HEK293 (cell line): Measurements from ENCODE around the gene NAT14.

ENCODE experiments used
- BCL11B ChIP-seq: fragments of 450-650 bp; formaldehyde crosslinking; IDR thresholded peaks from 2 replicates; pipeline ENCODE4 v1.5.1; 2016; ENCODE audit warnings: low read depth, missing biosample characterization, missing genetic modification characterization
- OSR2 ChIP-seq: fragments of 450-650 bp; formaldehyde crosslinking; IDR thresholded peaks from 2 replicates; pipeline ENCODE4 v1.5.1; 2016; ENCODE audit warnings: missing biosample characterization, missing genetic modification characterization
- PRDM4 ChIP-seq: fragments of 450-650 bp; formaldehyde crosslinking; IDR thresholded peaks from 2 replicates; pipeline ENCODE4 v1.5.1; 2017; ENCODE audit warnings: missing biosample characterization, missing genetic modification characterization
- RBAK ChIP-seq: fragments of 450-650 bp; formaldehyde crosslinking; IDR thresholded peaks from 2 replicates; pipeline ENCODE4 v1.5.1; 2016; ENCODE audit warnings: missing biosample characterization, missing genetic modification characterization
- REST ChIP-seq: fragments of 450-650 bp; formaldehyde crosslinking; IDR thresholded peaks from 2 replicates; pipeline ENCODE4 v1.5.1; 2016; ENCODE audit warnings: missing biosample characterization, missing genetic modification characterization
- ZFP3 ChIP-seq: fragments of 450-650 bp; formaldehyde crosslinking; IDR thresholded peaks from 2 replicates; pipeline ENCODE4 v1.5.1; 2016; ENCODE audit warnings: low read depth, missing biosample characterization, missing genetic modification characterization
- ZNF121 ChIP-seq: fragments of 450-650 bp; formaldehyde crosslinking; IDR thresholded peaks from 2 replicates; pipeline ENCODE4 v1.5.1; 2016; ENCODE audit warnings: missing biosample characterization, missing genetic modification characterization
- ZNF146 ChIP-seq: fragments of 450-650 bp; formaldehyde crosslinking; IDR thresholded peaks from 2 replicates; pipeline ENCODE4 v1.5.1; 2016; ENCODE audit warnings: missing biosample characterization, missing genetic modification characterization
- ZNF175 ChIP-seq: fragments of 450-650 bp; formaldehyde crosslinking; IDR thresholded peaks from 2 replicates; pipeline ENCODE4 v1.5.1; 2016; ENCODE audit warnings: missing biosample characterization, missing genetic modification characterization
- ZNF18 ChIP-seq: fragments of 450-650 bp; formaldehyde crosslinking; IDR thresholded peaks from 2 replicates; pipeline ENCODE4 v1.5.1; 2016; ENCODE audit warnings: missing biosample characterization, missing genetic modification characterization
- ZNF223 ChIP-seq: fragments of 450-650 bp; formaldehyde crosslinking; IDR thresholded peaks from 2 replicates; pipeline ENCODE4 v1.5.1; 2016; ENCODE audit warnings: missing biosample characterization, missing genetic modification characterization
- ZNF350 ChIP-seq: fragments of 450-650 bp; formaldehyde crosslinking; IDR thresholded peaks from 2 replicates; pipeline ENCODE4 v1.5.0; 2017; ENCODE audit warnings: missing biosample characterization, mild to moderate bottlenecking, missing genetic modification characterization
- ZNF354C ChIP-seq: fragments of 450-650 bp; formaldehyde crosslinking; IDR thresholded peaks from 2 replicates; pipeline ENCODE4 v1.5.1; 2016; ENCODE audit warnings: missing biosample characterization, missing genetic modification characterization, low read depth, borderline replicate concordance
- ZNF449 ChIP-seq: fragments of 450-650 bp; formaldehyde crosslinking; IDR thresholded peaks from 2 replicates; pipeline ENCODE4 v1.5.1; 2017; ENCODE audit warnings: missing biosample characterization, mild to moderate bottlenecking, missing genetic modification characterization, moderate library complexity
- ZNF473 ChIP-seq: fragments of 450-650 bp; formaldehyde crosslinking; IDR thresholded peaks from 2 replicates; pipeline ENCODE4 v1.5.1; 2017; ENCODE audit warnings: missing biosample characterization, missing genetic modification characterization
- ZNF548 ChIP-seq: fragments of 450-650 bp; formaldehyde crosslinking; IDR thresholded peaks from 2 replicates; pipeline ENCODE4 v1.5.1; 2016; ENCODE audit warnings: missing biosample characterization, missing genetic modification characterization
- ZNF600 ChIP-seq: fragments of 450-650 bp; formaldehyde crosslinking; IDR thresholded peaks from 2 replicates; pipeline ENCODE4 v1.5.1; 2016; ENCODE audit warnings: missing biosample characterization, missing genetic modification characterization
- ZNF629 ChIP-seq: fragments of 450-650 bp; formaldehyde crosslinking; IDR thresholded peaks from 2 replicates; pipeline ENCODE4 v1.5.1; 2017; ENCODE audit warnings: missing biosample characterization, missing genetic modification characterization
- ZNF654 ChIP-seq: fragments of 450-650 bp; formaldehyde crosslinking; IDR thresholded peaks from 2 replicates; pipeline ENCODE4 v1.5.1; 2016; ENCODE audit warnings: low read depth, missing biosample characterization, missing genetic modification characterization
- ZSCAN18 ChIP-seq: fragments of 450-650 bp; formaldehyde crosslinking; IDR thresholded peaks from 2 replicates; pipeline ENCODE4 v1.5.1; 2016; ENCODE audit warnings: missing biosample characterization, missing genetic modification characterization
- ZSCAN23 ChIP-seq: fragments of 450-650 bp; formaldehyde crosslinking; IDR thresholded peaks from 2 replicates; pipeline ENCODE4 v1.5.1; 2016; ENCODE audit warnings: missing biosample characterization, missing genetic modification characterization
- TF ChIP-seq, protein P1 (sequence below): fragments of 450-650 bp; formaldehyde crosslinking; IDR thresholded peaks from 2 replicates; pipeline ENCODE4 v1.5.1; 2016; ENCODE audit warnings: missing biosample characterization, missing genetic modification characterization
- TF ChIP-seq, protein P2 (sequence below): fragments of 450-650 bp; formaldehyde crosslinking; IDR thresholded peaks from 2 replicates; pipeline ENCODE4 v1.5.1; 2016; ENCODE audit warnings: missing biosample characterization, missing genetic modification characterization, low read depth

Gene NAT14

DNA sequence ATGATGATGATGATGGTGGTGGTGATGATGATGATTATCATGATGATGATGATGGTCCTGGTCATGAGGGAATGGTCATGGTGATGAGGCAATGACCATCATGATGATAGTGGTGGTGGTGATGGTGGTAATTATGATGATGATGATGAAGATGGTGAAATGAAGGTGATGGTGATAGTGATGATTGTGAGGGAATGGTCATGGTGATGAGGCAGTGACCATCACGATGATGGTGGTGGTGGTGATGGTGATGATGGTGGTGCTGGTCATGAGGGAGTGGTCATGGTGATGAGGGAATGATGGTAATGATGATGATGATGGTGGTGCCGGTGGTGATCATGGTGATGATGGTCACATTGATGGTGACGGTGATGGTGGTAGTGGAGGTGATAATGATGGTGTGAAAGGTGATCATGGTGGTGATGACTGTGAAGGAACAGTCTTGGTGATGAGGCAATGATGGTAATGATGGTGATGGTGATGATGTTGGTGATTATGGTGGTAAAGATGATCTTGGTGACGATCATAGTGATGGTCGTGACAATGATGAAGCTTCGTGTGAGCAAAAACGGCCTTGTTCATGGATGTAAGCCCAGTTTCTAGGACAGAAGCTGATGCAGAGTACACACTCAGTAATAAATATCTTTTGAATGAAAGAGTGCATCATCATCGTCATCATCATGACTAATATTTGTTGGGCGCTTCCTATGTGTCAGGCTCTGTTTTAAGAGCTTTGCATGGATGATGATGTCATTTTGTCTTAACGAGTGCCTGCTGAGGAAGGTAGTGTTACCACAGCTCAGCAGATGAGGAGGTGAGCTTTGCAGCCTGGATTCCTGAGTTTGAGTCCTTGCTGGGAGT lies 34.7 kb downstream of the NAT14 start (continued):
- TF ChIP-seq ZNF18 (tag by site-specific recombination): no peak
- TF ChIP-seq ZNF473 (tag by site-specific recombination): peak; percentile 13; the same call in 1 of the 2 replicates
- no peak for TF ChIP-seq ZNF350
- TF ChIP-seq ZSCAN23 (tag by site-specific recombination): peak; percentile 60; the same call in 1 of the 2 replicates
- no peak for TF ChIP-seq ZFP3 (tag by site-specific recombination)
- no peak; the same call in 1 of the 2 replicates for TF ChIP-seq ZSCAN18
- TF ChIP-seq ZNF449: peak; percentile 93; the same call in 1 of the 2 replicates
- TF ChIP-seq ZNF629: peak; percentile 98
- TF ChIP-seq ZNF121 (tag by site-specific recombination): no peak
- 0 out of 2 replicates have a peak, but pooled peaks have one; percentile 60 for TF ChIP-seq ZNF600 (tag by site-specific recombination)
- no peak for TF ChIP-seq PRDM4 (tag by site-specific recombination)
- no peak; the same call in 1 of the 2 replicates for TF ChIP-seq ZNF548 (tag by site-specific recombination)
- TF ChIP-seq BCL11B: peak; percentile 61; the same call in 1 of the 2 replicates
- TF ChIP-seq, protein P1, sequence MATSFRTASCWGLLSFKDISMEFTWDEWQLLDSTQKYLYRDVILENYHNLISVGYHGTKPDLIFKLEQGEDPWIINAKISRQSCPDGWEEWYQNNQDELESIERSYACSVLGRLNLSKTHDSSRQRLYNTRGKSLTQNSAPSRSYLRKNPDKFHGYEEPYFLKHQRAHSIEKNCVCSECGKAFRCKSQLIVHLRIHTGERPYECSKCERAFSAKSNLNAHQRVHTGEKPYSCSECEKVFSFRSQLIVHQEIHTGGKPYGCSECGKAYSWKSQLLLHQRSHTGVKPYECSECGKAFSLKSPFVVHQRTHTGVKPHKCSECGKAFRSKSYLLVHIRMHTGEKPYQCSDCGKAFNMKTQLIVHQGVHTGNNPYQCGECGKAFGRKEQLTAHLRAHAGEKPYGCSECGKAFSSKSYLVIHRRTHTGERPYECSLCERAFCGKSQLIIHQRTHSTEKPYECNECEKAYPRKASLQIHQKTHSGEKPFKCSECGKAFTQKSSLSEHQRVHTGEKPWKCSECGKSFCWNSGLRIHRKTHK (tag by site-specific recombination): no peak
- TF ChIP-seq ZNF354C: no peak
- TF ChIP-seq RBAK (tag by site-specific recombination): no peak; the same call in none of the 2 replicates
- TF ChIP-seq, protein P2, sequence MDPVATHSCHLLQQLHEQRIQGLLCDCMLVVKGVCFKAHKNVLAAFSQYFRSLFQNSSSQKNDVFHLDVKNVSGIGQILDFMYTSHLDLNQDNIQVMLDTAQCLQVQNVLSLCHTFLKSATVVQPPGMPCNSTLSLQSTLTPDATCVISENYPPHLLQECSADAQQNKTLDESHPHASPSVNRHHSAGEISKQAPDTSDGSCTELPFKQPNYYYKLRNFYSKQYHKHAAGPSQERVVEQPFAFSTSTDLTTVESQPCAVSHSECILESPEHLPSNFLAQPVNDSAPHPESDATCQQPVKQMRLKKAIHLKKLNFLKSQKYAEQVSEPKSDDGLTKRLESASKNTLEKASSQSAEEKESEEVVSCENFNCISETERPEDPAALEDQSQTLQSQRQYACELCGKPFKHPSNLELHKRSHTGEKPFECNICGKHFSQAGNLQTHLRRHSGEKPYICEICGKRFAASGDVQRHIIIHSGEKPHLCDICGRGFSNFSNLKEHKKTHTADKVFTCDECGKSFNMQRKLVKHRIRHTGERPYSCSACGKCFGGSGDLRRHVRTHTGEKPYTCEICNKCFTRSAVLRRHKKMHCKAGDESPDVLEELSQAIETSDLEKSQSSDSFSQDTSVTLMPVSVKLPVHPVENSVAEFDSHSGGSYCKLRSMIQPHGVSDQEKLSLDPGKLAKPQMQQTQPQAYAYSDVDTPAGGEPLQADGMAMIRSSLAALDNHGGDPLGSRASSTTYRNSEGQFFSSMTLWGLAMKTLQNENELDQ (tag by site-specific recombination): no peak
- 0 out of 2 replicates have a peak, but pooled peaks have one; percentile 3 for TF ChIP-seq ZNF654 (tag by site-specific recombination)
- no peak for TF ChIP-seq ZNF223 (tag by site-specific recombination)
- TF ChIP-seq OSR2 (tag by site-specific recombination): peak; percentile 61; the same call in 1 of the 2 replicates
- TF ChIP-seq REST (tag by site-specific recombination): no peak
- TF ChIP-seq ZNF175 (tag by site-specific recombination): no peak
- TF ChIP-seq ZNF146 (tag by site-specific recombination): no peak
